CD4-positive, alpha-beta T cell treated with Interleukin-21 for 1 hour (primary cell): Measurements from ENCODE around the gene DDN.
A peak's percentile ranks its signal among the peaks of the same experiment; 100 is the strongest.

Experiments
- DNase-seq: peaks from one replicate; pipeline ENCODE4 v3.0.0-alpha.2; 2020

The DDN gene

GRCh38 chr12:48965298-48965838 lies 33.8 kb downstream of the DDN start:
- DNase-seq, result no peak

DNA sequence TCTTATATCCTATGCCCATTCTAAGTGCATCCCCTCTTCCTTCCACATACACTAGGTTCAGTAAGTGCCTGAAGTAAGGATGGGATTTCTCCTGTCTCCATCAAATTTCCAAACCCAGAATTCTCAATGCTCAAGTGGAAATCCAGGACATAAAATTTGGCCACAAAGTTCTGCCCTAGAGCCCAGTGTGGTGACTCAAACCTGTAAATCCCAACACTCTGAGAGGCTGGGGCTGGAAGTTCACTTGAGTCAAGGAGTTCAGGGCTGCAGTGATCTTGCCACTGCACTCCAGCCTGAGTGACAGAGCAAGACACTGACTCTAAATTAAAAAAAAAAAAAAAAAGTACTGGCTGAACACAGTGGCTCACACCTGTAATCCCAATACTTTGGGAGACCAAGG lies 37.4 kb downstream of the DDN start:
- DNase-seq, result no peak

GRCh38 chr12:48961331-48961730 lies 37.8 kb downstream of the DDN start:
- no peak for DNase-seq

DNA sequence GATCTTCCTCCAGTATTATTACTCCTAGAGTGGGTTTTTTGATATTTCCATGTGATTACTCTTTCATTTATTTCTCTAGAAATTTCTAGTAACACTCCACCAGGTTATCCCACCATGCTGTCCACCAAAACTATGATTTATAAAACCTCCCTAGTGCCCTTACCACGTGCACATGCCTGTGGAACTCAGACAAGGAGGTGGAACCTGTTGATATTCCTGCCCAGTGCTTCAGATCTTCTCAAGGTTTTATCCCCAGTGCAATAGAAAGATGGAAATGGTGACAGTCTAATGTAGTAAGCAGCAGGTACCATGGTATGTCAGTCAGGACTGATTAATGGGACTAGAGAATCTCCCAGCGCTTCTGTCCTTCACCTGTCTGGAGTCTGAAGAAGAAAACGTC lies 38.3 kb downstream of the DDN start:
- DNase-seq, result no peak

- DNase-seq, result no peak
Measured at GRCh38 chr12:48958049-48958388, 41.2 kb downstream of the DDN start.

GRCh38 chr12:48957141-48958048 lies 41.8 kb downstream of the DDN start, which contains the start of gene ARF3:
ARF3 (minus strand) TSS chr12:48957487; CDS start chr12:48941095, 16,392 bp downstream.
- peak; percentile 93 for DNase-seq

DNA sequence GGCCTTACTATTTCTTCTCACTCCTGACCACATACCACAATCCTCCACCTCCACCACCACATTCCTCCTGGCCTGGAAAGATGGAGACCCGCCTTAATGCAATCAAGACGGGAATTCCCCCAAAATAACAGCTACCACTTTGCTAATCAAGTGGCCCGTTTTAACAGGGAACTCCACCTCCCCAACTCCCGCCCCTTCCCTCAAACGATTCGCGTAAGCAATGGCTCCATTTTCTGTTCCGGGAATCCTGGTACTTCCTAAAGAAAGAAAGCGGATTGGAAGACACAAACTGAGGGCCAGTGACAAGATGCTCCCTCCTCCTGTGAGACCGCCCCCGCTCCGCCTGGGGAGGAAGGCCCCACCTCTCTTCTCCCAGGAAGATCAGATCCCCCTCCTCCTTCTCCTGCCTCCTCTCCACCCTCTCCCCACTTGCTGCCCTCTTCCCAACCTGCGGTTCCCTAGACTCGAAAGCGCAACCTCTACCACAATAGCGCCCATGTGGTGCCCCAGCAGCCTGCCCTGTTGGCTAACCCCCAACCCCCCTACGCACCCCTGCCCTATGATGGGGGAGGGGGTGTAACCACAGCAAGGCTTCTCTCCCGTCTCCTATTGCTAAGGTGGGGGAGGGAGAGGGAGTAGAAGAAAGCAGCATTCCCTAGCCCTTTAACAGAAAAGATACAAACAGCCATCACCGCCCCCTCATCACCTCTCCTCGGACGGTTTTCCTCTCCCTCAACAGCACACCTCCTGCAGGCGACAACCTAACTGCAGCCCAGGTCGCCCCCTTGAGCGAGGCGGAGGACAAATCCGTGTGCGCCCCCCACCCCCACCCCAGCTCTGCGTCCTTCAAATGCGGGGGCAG lies 42.7 kb downstream of the DDN start:
- peak; percentile 59 for DNase-seq

DNA sequence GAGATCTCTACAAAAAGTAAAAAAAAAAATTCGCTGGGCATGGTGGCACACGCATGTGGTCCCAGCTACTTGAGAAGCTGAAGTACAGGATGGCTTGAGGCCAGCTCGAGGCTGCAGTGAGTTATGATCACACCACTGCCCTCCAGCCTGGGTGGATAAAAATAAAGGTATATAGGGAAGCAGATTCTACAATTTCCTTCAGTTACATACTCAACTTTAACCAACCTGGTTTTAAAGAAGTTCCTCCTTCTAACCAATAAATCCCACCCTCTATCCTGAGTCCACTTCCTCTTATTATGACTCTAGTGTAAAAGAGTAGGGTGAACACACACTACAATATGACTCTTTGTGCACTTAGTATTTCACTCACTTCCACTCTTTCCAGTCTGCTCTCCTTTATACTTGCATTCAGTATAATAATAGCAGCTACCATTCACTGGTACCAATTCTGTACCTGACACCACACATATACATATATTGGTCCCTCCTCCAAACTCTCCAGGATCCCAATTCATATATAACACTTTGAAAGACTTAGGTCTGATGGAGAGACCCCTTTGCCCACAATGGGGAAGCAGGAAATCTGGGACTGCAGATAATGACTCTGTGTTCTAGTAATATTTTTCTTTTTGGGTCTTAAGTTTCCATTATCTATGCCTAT lies 44.2 kb downstream of the DDN start:
- no peak for DNase-seq

GRCh38 chr12:48954061-48954460 lies 45.1 kb downstream of the DDN start:
- no peak for DNase-seq

DNA sequence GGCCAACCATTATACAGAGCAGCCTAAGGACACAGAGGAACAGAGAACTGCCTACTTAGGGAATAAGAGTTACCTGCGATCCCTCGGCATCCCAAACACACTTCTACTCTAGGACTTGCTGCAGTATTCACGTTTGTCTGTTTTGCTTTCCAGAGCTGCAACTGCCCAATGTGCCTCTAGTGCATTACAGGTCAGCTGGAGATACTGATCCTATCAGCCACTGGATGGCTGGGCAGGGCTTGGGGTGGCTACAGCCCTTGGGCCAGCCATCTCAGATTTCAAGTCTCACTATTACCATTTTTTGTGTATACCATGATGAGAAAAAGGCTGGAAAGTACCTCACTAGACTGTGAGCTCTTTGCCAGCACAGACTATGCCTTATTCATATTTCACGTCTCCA lies 46.5 kb downstream of the DDN start:
- DNase-seq, result no peak

GRCh38 chr12:48947727-48948126 lies 51.4 kb downstream of the DDN start:
- no peak for DNase-seq

DNA sequence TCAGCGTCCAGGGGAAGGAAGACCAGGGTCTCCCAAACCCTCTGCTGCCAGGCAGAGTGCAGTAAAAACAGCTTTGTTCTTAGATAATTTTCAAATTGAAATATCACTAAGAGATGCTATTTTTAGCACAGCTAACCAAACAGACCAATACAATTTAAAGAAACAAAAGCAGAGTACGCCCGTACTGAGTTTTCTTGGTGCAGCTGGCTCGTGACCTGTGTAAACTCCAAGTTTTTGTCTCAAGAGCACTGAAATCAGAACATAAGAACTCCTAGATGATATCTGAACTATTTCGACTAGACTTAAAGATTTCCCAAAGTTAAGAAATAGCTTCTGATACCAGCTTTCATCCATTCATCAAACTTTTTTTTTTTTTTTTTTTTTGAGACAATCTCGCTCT lies 52.2 kb downstream of the DDN start:
- DNase-seq, result no peak

DNA sequence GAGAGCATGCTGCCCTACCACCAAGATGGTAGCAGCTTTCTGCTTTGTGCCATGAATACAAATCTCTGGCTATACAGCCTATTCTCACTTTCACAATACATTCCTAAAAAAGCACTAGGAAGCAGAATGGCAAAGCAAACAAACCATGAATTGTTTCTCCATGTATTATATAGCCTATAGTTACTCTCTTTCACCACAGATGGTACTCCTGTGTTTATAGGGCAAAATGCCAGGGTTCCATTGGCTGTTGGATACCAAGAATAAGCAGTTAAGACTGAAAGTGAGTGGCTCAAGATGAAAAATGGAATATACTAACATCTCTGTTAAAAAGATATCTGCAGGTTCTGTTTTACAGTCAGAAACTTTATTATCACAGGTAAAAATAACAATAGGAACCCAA lies 53.0 kb downstream of the DDN start:
- DNase-seq, result no peak
